ENCODE data around the gene DGKB.
"Not testable (repeated sequence)": the region's sequence is repeated elsewhere in the genome, so short reads cannot be mapped to it uniquely, and the experiment has no call there.

Gene DGKB

GRCh38 chr7:14585232-14585631 lies 317.3 kb downstream of the DGKB start:
- no peak for DNase-seq (ENCODE audit: low read depth)

GRCh38 chr7:14583518-14583917 lies 319.0 kb downstream of the DGKB start:
- no peak for DNase-seq (ENCODE audit: low read depth)

GRCh38 chr7:14582010-14582409 lies 320.5 kb downstream of the DGKB start:
- DNase-seq (ENCODE audit: low read depth) = no peak

DNA sequence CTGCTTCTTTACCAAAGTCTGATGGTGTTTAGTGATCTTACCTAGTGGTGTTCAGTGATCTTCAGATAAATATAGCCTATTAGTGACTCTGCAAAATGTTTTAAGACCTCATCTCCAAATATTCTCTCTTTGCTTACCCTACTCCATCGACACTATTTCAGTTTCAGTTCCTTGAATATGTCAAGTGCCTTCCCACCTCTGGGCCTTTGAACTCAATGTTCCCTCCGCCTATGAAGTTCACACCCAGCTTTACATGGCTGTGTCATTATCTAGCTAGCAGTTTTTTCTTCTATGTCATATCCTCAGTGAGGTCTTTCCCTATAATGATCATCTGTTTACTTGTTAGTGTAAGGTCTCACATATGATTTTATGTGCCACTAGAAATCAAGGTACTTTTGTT lies 322.6 kb downstream of the DGKB start:
- DNase-seq (ENCODE audit: low read depth) = no peak

- DNase-seq (ENCODE audit: low read depth) = no peak
Observed at GRCh38 chr7:14576578-14576977, 326.0 kb downstream of the DGKB start.

DNA sequence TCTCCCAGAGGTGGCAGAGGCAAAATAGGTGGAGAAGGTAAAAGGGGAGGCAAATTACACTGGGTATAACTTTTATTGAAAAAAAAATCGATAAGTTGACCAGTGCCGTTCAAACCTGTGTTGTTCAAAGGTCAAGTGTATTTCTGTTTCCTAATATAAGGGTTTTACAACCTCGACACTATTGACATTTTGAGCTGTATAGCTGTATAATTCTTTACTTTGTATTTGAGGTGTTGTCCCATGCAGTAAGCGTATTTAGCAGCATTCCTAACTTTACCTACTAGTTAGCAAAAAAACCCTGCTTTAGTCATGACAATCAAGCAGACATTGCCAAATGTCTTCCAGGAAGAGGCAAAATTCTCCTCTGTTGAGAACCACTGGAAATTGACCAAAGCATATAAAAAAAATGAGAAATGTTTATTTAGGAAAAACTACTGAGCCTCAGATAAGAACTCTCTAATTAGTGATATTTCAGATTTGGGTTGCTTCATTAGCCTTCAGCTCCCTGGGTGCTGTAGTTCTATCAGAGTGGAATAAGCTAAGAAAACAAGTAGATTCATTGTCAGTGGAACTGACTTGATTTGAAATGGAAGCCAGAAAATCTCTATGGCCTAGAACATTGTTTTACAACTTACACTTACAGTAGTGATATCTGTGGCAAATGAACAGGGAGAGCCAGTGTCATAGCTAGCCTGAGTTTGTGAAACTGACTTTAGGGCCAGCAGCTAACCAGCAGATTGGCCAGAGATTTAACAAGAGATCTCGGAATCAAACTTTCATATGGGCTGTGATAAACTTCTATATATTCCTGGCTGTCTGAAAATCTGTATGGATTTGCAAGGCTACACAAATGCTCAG lies 331.6 kb downstream of the DGKB start:
- DNase-seq (ENCODE audit: low read depth) = no peak

- no peak for DNase-seq (ENCODE audit: low read depth)
Observed at GRCh38 chr7:14552060-14552459, 350.5 kb downstream of the DGKB start.

DNA sequence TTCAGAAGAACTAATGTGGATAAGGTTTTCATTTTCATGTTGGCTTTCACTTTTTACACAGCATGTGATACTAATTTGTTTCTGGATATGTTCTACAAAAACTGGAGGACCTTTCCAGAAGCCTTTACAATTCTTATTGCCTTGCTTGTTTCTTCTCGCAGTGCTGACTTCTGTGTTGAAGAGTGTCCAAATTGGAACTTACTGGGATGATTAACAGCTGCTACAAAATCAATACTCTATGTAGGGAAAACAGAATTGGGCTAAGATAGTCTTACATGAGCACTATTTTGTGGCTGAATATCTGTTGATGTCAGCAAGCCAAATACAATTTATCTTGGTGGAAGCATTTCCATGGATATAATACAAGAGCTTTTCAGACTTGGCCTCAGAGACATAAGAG lies 351.2 kb downstream of the DGKB start:
- no peak for DNase-seq (ENCODE audit: low read depth)

GRCh38 chr7:14542624-14543023 lies 359.9 kb downstream of the DGKB start:
- no peak for DNase-seq (ENCODE audit: low read depth)

DNA sequence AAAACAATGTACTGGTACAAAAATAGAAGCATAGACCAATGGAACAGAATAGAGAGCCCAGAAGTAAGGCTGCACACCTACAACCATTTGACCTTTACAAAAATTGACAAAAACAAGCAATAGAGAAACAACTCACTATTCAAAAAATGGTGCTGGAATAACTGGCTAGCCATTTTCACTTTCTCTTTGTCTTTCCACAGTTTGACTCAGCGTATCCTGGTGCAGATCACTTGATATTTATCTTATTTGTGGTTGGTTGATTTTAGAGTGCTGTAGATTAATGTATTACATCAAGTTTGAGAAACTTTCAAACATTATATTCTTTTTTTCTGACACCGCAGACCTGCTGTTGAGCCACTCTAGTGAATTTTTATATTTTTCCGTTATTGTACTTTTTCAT lies 381.4 kb downstream of the DGKB start:
- no peak for DNase-seq (ENCODE audit: low read depth)

DNA sequence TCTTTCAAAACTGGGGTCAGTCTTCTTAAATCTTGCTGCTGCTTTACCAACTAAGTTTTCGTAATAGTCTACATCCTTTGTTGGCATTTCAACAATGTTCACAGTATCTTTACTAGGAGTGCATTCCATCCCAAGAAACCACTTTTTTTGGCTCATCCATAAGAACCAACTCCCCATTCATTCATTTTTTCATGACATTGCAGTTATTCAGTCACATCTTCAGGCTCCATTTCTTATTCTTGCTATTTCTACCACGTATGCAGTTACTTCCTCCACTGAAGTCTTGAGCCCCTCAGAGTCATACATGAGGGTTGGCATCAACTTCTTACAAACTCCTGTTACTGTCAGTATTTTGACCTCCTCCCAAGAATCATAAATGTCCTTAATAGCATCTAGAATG lies 392.3 kb downstream of the DGKB start:
- no peak for DNase-seq (ENCODE audit: low read depth)

DNA sequence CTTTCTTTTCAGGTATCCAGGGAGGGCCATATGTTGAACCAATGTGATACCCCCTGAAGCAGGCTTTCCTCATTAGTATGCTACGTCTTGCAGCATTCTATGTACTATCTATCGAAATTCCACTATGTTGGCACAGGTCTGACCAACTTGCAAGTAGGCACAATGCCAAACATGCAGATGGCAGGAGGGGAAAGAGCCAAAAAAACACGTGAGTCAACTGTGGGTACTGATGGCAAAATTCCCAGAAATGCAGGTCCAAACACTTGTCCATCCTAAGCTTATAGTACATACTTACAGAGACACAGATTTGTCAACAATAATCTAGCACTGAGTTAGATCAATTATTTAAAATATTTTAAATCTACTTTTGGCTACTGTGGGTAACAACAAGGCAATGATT lies 394.9 kb downstream of the DGKB start:
- no peak for DNase-seq (ENCODE audit: low read depth)

GRCh38 chr7:14505906-14506305 lies 396.6 kb downstream of the DGKB start:
- no peak for DNase-seq (ENCODE audit: low read depth)

- no peak for DNase-seq (ENCODE audit: low read depth)
Observed at GRCh38 chr7:14504134-14504533, 398.4 kb downstream of the DGKB start.

DNA sequence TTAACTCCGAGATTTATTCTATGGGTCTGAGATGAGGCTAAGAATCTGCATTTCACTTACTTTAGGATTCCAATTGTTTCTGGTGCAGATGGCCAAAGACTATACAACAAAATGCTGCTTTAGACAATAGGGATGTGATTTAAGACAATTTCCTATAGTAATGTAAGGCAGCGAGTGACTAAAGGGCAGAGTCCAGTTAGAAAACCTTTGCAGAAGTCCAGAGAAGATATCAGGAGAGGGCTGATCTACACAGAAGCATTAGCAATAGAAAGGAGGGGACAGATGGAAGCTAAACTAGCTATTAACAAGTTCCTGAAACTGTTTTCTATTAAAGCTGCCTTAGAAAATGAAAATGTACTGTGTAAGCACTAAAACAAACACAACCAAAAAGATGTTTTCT lies 398.9 kb downstream of the DGKB start:
- no peak for DNase-seq (ENCODE audit: low read depth)

DNA sequence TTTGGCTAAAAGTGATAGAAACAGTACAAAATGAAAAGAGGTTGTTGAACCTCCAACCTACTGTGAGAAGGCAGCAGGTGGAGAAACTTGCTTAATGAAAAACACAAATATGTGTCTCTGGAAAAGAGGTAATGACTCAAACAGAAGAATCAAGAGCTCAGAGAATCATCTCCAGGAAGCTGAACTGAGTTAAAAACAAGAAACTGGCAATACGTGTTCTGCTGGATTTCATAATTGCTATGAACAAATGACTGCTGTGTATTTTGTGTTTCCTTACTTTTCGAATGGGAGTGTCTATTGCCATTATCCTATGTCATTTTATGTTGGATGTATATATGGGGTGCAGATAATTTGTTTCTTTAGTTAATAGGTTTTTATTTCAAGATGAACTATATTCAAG lies 401.1 kb downstream of the DGKB start:
- DNase-seq (ENCODE audit: low read depth) = no peak

DNA sequence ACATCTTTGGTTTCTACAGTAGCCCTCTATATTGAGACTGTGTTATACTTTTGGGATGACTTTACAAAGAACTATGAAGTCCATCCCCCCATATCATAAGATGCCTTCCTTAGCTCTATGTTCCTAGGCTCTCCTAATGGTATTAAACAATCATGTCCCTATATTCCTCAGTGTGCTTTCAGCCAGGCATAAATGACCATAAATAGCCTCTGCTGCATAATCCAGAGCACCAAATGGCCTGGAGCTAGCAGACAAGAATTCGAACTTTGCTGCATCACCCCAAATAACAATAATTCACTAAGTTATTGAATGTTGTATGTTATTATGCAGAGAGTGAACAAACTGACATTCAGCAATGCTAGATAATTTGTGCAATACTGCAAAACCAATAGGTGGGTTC lies 405.2 kb downstream of the DGKB start:
- DNase-seq (ENCODE audit: low read depth) = no peak

GRCh38 chr7:14495633-14496032 lies 406.9 kb downstream of the DGKB start:
- no peak for DNase-seq (ENCODE audit: low read depth)

DNA sequence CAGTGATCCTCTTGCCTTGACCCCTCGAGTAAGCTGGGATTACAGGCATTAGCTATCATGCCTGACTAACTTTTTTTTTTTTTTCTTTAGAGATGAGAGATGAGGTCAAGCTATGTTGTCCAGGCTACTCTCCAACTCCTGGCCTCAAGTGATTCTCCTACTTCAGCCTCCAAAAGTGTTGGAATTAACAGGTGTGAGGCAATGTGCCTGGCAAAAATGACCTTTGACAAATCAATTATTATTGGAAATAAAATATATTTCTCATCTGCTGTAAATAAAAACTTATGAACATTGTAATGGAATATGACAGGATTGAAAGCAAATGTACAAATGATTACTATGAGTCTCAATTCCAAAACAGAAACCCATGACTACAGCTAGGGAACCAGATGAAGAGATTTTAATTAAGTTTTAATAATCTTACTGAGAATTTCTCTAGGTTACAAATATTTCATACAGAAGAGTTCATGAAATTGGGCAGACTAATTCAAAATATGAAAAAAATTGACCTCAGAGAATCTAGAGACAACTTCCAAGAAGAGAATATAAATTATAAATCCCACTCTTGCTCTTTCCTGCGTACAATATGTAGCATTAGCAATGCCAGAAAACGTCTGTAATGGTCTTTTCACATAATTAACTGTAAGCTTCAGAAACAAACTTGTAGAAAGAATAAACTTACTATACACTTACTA lies 414.7 kb downstream of the DGKB start:
- DNase-seq (ENCODE audit: low read depth) = no peak

GRCh38 chr7:14483663-14484062 lies 418.9 kb downstream of the DGKB start:
- DNase-seq (ENCODE audit: low read depth) = no peak

GRCh38 chr7:14480281-14480680 lies 422.3 kb downstream of the DGKB start:
- no peak for DNase-seq (ENCODE audit: low read depth)

GRCh38 chr7:14478834-14479510 lies 423.6 kb downstream of the DGKB start:
- DNase-seq (ENCODE audit: low read depth) = no peak

GRCh38 chr7:14461716-14462115 lies 440.8 kb downstream of the DGKB start:
- not testable (repeated sequence) for DNase-seq (ENCODE audit: low read depth)
